Activated T-helper 1 cell treated with anti-CD3 and anti-CD28 coated beads, Interleukin-12 subunit alpha, Interleukin-12 subunit beta, Interleukin-2, Interleukin-4 antibody, amounts not matched to agents 30 ng/mL and 10 ng/mL and 1 ng/mL, durations not matched to agents 14 hours and 24 hours and 36 hours (primary cell): Measurements from ENCODE around the gene TLE2. TPM values are rescaled to one million over a fixed set of nuclear protein-coding genes. Genes with fewer than 3 reads are reported as not detected.

Experiments used
- DNase-seq: peaks from one replicate; pipeline ENCODE4 v3.0.0; 2021; ENCODE audit warnings: low spot score
- H3K27ac Mint-ChIP-seq: one replicate; pipeline ENCODE4 v1.8.0; 2021; ENCODE audit warnings: mild to moderate bottlenecking, mixed read lengths
- H3K27me3 Mint-ChIP-seq: one replicate; pipeline ENCODE4 v1.8.0; 2022; ENCODE audit warnings: mild to moderate bottlenecking, moderate library complexity, mixed read lengths; ENCODE audit not compliant: insufficient read depth
- H3K36me3 Mint-ChIP-seq: one replicate; pipeline ENCODE4 v1.8.0; 2021; ENCODE audit warnings: low read depth, mixed read lengths
- H3K4me1 Mint-ChIP-seq: one replicate; pipeline ENCODE4 v1.8.0; 2021; ENCODE audit warnings: low read depth, mixed read lengths
- H3K4me3 Mint-ChIP-seq: one replicate; pipeline ENCODE4 v1.8.0; 2021; ENCODE audit warnings: mild to moderate bottlenecking, moderate library complexity, mixed read lengths
- H3K9me3 Mint-ChIP-seq: one replicate; pipeline ENCODE4 v1.8.0; 2021; ENCODE audit warnings: mixed read lengths
- intact Hi-C: fragments of 100-400 bp; cut with micrococcal nuclease; formaldehyde crosslinking; loops from one replicate; pipeline ENCODE4 v1.15.1; 2024
- total RNA-seq: library from RNA; stranded (reverse); gene quantifications from 2 replicates; pipeline ENCODE4 v1.2.3, GENCODE V29; 2022

The TLE2 gene
- total RNA-seq: 0.78 and 1.1 TPM in 2 replicates

- H3K27me3 Mint-ChIP-seq: peaks cover 49% of the 10 kb centered on the region
- no peak within 1 kb of the TSS for H3K27ac Mint-ChIP-seq
Observed at GRCh38 chr19:3029065-3029923, at the start of gene TLE2. TLE2 (minus strand) TSS chr19:3029280; CDS start chr19:3028904, 376 bp downstream.

GRCh38 chr19:3075605-3076431 lies 46.7 kb upstream of the TLE2 start:
- H3K4me3 Mint-ChIP-seq: no peak overlapping the region
- H3K4me1 Mint-ChIP-seq: no peaks in the 10 kb centered on the region
- no peaks in the 10 kb centered on the region for H3K9me3 Mint-ChIP-seq
- no peaks in the 10 kb centered on the region for H3K36me3 Mint-ChIP-seq
- peaks cover 7% of the 10 kb centered on the region for H3K27me3 Mint-ChIP-seq
- no peak overlapping the region for H3K27ac Mint-ChIP-seq
- DNase-seq: peak; percentile 54
- intact Hi-C loops: loop anchor here (1.0 kb wide), 2 partner anchors 28 to 87 kb away; no protein-coding TSS in a partner anchor

More at GRCh38 chr19:3029065-3029923, at the start of gene TLE2:
- no peak for DNase-seq
- no peaks in the 10 kb centered on the region for H3K36me3 Mint-ChIP-seq
- H3K4me1 Mint-ChIP-seq: peaks cover 7% of the 10 kb centered on the region
- peak within 1 kb of the TSS; percentile 69 for H3K4me3 Mint-ChIP-seq
- H3K9me3 Mint-ChIP-seq: no peaks in the 10 kb centered on the region
- intact Hi-C loops: no loop called here

- intact Hi-C loops: no loop called here
- H3K27me3 Mint-ChIP-seq: peaks cover 7% of the 10 kb centered on the region
- DNase-seq: no peak
- no peak overlapping the region for H3K27ac Mint-ChIP-seq
- no peaks in the 10 kb centered on the region for H3K36me3 Mint-ChIP-seq
- H3K9me3 Mint-ChIP-seq: no peaks in the 10 kb centered on the region
- H3K4me3 Mint-ChIP-seq: no peak overlapping the region
- no peaks in the 10 kb centered on the region for H3K4me1 Mint-ChIP-seq
Observed at GRCh38 chr19:3073931-3074595, 45.0 kb upstream of the TLE2 start.

GRCh38 chr19:3073159-3073563 lies 44.1 kb upstream of the TLE2 start:
- Mint-ChIP-seq H3K27ac (no peak overlapping the region), H3K4me1 (no peaks in the 10 kb centered on the region), H3K9me3 (no peaks in the 10 kb centered on the region), H3K27me3 (peaks cover 7% of the 10 kb centered on the region), H3K4me3 (no peak overlapping the region), H3K36me3 (no peaks in the 10 kb centered on the region)
- intact Hi-C loops: no loop called here
- no peak for DNase-seq

GRCh38 chr19:3071768-3072167 lies 42.7 kb upstream of the TLE2 start:
- DNase-seq: no peak
- intact Hi-C loops: no loop called here
- no peaks in the 10 kb centered on the region for H3K36me3 Mint-ChIP-seq
- H3K9me3 Mint-ChIP-seq: no peaks in the 10 kb centered on the region
- H3K4me3 Mint-ChIP-seq: no peak overlapping the region
- H3K27me3 Mint-ChIP-seq: peaks cover 5% of the 10 kb centered on the region
- H3K27ac Mint-ChIP-seq: no peak overlapping the region
- H3K4me1 Mint-ChIP-seq: no peaks in the 10 kb centered on the region

GRCh38 chr19:3068071-3068470 lies 39.0 kb upstream of the TLE2 start:
- Mint-ChIP-seq H3K9me3 (no peaks in the 10 kb centered on the region), H3K4me1 (peaks cover 4% of the 10 kb centered on the region), H3K27me3 (peaks cover 2% of the 10 kb centered on the region), H3K4me3 (no peak overlapping the region), H3K36me3 (no peaks in the 10 kb centered on the region), H3K27ac (no peak overlapping the region)
- intact Hi-C loops: no loop called here
- no peak for DNase-seq

GRCh38 chr19:3067563-3067962 lies 38.5 kb upstream of the TLE2 start:
- Mint-ChIP-seq H3K9me3 (no peaks in the 10 kb centered on the region), H3K4me1 (peaks cover 8% of the 10 kb centered on the region), H3K27ac (no peak overlapping the region), H3K36me3 (no peaks in the 10 kb centered on the region), H3K27me3 (no peaks in the 10 kb centered on the region), H3K4me3 (no peak overlapping the region)
- intact Hi-C loops: no loop called here
- DNase-seq: no peak

GRCh38 chr19:3066482-3067049 lies 37.5 kb upstream of the TLE2 start:
- no peak overlapping the region for H3K27ac Mint-ChIP-seq
- H3K9me3 Mint-ChIP-seq: no peaks in the 10 kb centered on the region
- DNase-seq: no peak
- H3K4me1 Mint-ChIP-seq: peaks cover 8% of the 10 kb centered on the region
- H3K4me3 Mint-ChIP-seq: no peak overlapping the region
- intact Hi-C loops: no loop called here
- no peaks in the 10 kb centered on the region for H3K27me3 Mint-ChIP-seq
- H3K36me3 Mint-ChIP-seq: no peaks in the 10 kb centered on the region

GRCh38 chr19:3065675-3066357 lies 36.7 kb upstream of the TLE2 start:
- no peaks in the 10 kb centered on the region for H3K9me3 Mint-ChIP-seq
- H3K4me1 Mint-ChIP-seq: peaks cover 11% of the 10 kb centered on the region
- no peaks in the 10 kb centered on the region for H3K27me3 Mint-ChIP-seq
- peaks cover 2% of the 10 kb centered on the region for H3K36me3 Mint-ChIP-seq
- H3K27ac Mint-ChIP-seq: no peak overlapping the region
- intact Hi-C loops: no loop called here
- H3K4me3 Mint-ChIP-seq: no peak overlapping the region
- no peak for DNase-seq

GRCh38 chr19:3064011-3064330 lies 34.9 kb upstream of the TLE2 start:
- no peaks in the 10 kb centered on the region for H3K27me3 Mint-ChIP-seq
- DNase-seq: no peak
- H3K4me1 Mint-ChIP-seq: peaks cover 20% of the 10 kb centered on the region
- intact Hi-C loops: loop anchor here (5.0 kb wide), 1 partner anchor 113 kb away; the partner anchor contains the start of gene S1PR4
- H3K36me3 Mint-ChIP-seq: peaks cover 14% of the 10 kb centered on the region
- no peak overlapping the region for H3K27ac Mint-ChIP-seq
- peak overlapping the region; percentile 91 for H3K4me3 Mint-ChIP-seq
- H3K9me3 Mint-ChIP-seq: no peaks in the 10 kb centered on the region

GRCh38 chr19:3062165-3063105 lies 33.4 kb upstream of the TLE2 start, which contains the start of gene TLE5:
TLE5 (minus strand) TSS chr19:3062495; CDS start chr19:3062200, 295 bp downstream.
- H3K36me3 Mint-ChIP-seq: peaks cover 26% of the 10 kb centered on the region
- no peaks in the 10 kb centered on the region for H3K9me3 Mint-ChIP-seq
- H3K27ac Mint-ChIP-seq: peak within 1 kb of the TSS; percentile 99
- no peaks in the 10 kb centered on the region for H3K27me3 Mint-ChIP-seq
- intact Hi-C loops: loop anchor here (2.0 to 5.0 kb wide), 2 partner anchors 112 to 115 kb away; partner anchors contain the start of gene S1PR4
- H3K4me1 Mint-ChIP-seq: peaks cover 20% of the 10 kb centered on the region
- H3K4me3 Mint-ChIP-seq: peak within 1 kb of the TSS; percentile 91
- DNase-seq: peak; percentile 68
